ENCODE measurements around the gene FAM241A.
A peak's percentile ranks its signal among the peaks of the same experiment; 100 is the strongest.

FAM241A gene

DNA sequence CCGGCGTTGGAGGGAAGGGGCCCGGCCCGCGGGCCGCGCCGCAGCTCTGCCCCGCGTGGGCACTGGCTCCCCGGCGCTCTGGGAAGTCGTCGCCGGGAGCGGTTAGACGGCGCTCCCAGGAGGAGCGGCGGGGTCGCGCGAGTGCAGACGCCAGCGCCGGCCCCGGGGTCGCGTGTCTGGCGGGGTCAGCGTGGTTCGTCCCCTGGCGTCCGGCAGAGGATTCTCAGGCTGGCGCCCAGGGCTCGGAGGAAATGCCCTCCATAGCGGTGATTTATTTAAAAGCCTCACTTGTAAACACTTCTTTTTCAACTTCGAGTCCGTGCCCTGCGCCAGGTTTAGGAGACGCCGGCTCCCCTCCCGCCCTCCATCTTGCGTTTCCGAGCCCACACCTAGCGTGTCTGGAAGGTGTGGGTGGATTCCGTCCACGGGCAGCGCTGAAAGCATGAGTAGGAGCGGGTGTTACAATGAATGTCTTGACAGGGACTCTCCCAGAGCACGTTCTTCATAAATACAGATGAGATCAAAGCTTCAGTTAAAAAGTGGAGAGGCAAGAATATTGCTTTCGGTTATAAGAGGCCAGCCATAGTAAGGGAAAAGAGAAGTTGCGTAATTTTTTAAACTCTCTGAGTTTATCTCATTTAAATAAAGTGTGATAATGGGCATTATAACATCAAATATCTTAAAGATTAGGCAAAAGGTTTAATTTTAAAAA lies 692 bp downstream of the FAM241A start:
- TF ChIP-seq, protein P1, sequence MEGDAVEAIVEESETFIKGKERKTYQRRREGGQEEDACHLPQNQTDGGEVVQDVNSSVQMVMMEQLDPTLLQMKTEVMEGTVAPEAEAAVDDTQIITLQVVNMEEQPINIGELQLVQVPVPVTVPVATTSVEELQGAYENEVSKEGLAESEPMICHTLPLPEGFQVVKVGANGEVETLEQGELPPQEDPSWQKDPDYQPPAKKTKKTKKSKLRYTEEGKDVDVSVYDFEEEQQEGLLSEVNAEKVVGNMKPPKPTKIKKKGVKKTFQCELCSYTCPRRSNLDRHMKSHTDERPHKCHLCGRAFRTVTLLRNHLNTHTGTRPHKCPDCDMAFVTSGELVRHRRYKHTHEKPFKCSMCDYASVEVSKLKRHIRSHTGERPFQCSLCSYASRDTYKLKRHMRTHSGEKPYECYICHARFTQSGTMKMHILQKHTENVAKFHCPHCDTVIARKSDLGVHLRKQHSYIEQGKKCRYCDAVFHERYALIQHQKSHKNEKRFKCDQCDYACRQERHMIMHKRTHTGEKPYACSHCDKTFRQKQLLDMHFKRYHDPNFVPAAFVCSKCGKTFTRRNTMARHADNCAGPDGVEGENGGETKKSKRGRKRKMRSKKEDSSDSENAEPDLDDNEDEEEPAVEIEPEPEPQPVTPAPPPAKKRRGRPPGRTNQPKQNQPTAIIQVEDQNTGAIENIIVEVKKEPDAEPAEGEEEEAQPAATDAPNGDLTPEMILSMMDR (IDR thresholded peaks at IDR 0.05; ENCODE audit: extremely low read depth, missing control alignments): no peak
- peak; percentile 84 for DNase-seq (ENCODE audit: low spot score)

GRCh38 chr4:112146502-112146813 lies 1.2 kb downstream of the FAM241A start:
- TF ChIP-seq, protein P1 (IDR thresholded peaks at IDR 0.05; ENCODE audit: extremely low read depth, missing control alignments): no peak
- DNase-seq (ENCODE audit: low spot score): no peak

- no peak for DNase-seq (ENCODE audit: low spot score)
- TF ChIP-seq, protein P1 (IDR thresholded peaks at IDR 0.05; ENCODE audit: extremely low read depth, missing control alignments): no peak
These were observed 2.4 kb downstream of the FAM241A start for GRCh38 chr4:112147697-112148096.

DNA sequence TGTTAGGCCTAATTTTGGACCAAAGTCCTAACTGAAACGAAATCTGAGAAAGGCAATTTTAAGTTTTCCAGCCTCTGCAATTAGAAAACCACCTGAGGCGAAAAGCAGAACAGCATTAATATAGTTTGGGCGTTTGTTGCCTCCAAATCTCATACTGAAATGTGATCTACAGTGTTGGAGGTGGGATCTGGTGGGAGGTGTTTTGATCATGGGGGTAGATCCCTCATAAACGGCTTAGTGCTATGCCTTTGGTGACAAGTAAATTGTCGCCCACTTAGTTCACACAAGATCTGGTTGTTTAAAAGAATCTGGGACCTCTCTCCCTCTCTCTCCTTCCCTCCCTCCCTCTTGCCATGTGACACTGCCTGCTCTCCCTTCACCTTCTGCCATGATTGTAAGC lies 5.7 kb downstream of the FAM241A start:
- TF ChIP-seq, protein P1 (IDR thresholded peaks at IDR 0.05; ENCODE audit: extremely low read depth, missing control alignments): no peak
- no peak for DNase-seq (ENCODE audit: low spot score)

DNA sequence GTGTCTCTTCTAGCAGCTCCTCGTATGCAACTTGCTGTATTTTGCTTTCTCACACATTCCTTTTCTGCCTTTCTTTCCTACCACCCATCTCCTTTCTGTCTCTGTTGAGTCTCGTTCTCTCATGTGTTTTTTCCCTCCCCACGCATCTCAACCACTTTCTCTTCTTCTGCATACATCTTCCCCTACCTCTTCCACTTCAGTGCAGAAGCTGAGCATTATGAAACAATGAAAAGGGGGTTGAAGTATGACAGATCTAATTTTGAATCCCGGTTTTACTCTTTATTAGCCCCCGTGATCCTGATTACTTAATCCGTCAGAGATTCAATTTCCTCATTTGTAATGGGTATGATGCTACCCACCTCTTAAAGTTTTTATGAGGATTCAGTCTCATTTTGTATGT lies 7.3 kb downstream of the FAM241A start:
- no peak for DNase-seq (ENCODE audit: low spot score)
- TF ChIP-seq, protein P1 (IDR thresholded peaks at IDR 0.05; ENCODE audit: extremely low read depth, missing control alignments): no peak

DNA sequence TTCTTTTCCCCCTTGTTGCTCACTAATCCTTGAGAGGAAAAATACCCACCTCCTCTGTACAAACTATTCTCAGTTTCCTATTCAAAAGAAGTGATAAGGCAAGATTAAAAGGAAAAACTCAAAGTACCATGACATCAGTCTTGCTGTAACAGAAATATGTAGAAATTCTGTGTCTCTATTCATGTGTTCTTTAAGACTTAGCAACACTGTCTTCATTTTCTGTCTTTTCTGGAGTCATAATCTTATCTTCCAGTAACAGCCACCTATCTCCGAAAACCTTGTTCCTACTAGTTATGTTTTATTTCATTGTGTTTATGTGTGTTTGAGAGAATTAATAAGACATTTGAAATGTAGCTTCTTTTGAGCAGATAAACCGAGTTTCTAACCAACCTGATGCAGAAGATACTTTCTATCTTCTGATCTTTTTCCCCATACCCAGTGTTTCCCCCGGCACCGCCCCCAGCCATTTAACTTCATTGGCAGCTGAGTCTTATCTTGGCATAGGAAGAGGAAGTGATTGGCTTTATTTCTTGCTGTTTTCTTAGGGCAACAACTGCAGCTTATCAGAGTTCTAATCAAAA lies 8.0 kb downstream of the FAM241A start:
- DNase-seq (ENCODE audit: low spot score): no peak
- TF ChIP-seq, protein P1 (IDR thresholded peaks at IDR 0.05; ENCODE audit: extremely low read depth, missing control alignments): no peak

GRCh38 chr4:112156112-112156511 lies 10.9 kb downstream of the FAM241A start:
- DNase-seq (ENCODE audit: low spot score): no peak

More at GRCh38 chr4:112156112-112156511, 10.9 kb downstream of the FAM241A start:
- TF ChIP-seq, protein P1 (IDR thresholded peaks at IDR 0.05; ENCODE audit: extremely low read depth, missing control alignments): no peak
